Naive B cell (primary cell): ENCODE results near the gene ANKFY1. TPM values are rescaled to one million over a fixed set of nuclear protein-coding genes. Genes with fewer than 3 reads are reported as not detected.
"Not testable (repeated sequence)": the region's sequence is repeated elsewhere in the genome, so short reads cannot be mapped to it uniquely, and the experiment has no call there.

ENCODE experiments used
- ATAC-seq, 2 donors: fragments of 150-1000 bp; cut with Tn5 transposase; 2 replicates each; pipeline ENCODE4 v1.10.0; 2021; ENCODE audit warnings: low read depth in 2 of 2, mild to moderate bottlenecking in 2 of 2, moderate library complexity in 2 of 2
- DNase-seq: peaks from one replicate; pipeline ENCODE4 v3.0.0; 2022
- H3K27ac Mint-ChIP-seq, 6 donors: one replicate each; pipeline ENCODE4 v1.8.0; 2020 to 2022; ENCODE audit warnings: mild to moderate bottlenecking in 6 of 6, mixed read lengths in 6 of 6, moderate library complexity in 5 of 6, inconsistent platforms in 2 of 6
- H3K27me3 Mint-ChIP-seq, 3 donors: one replicate each; pipeline ENCODE4 v1.8.0; 2021 to 2022; ENCODE audit warnings: mixed read lengths in 3 of 3, mild to moderate bottlenecking in 1 of 3
- H3K36me3 Mint-ChIP-seq, 2 donors: one replicate each; pipeline ENCODE4 v1.8.0; 2020 to 2022; ENCODE audit warnings: mixed read lengths in 2 of 2, inconsistent platforms in 1 of 2, mild to moderate bottlenecking in 1 of 2
- H3K4me1 Mint-ChIP-seq, 3 donors: one replicate each; pipeline ENCODE4 v1.8.0; 2020 to 2022; ENCODE audit warnings: mixed read lengths in 3 of 3, inconsistent platforms in 1 of 3, mild to moderate bottlenecking in 1 of 3, moderate library complexity in 1 of 3
- H3K4me3 Mint-ChIP-seq, 8 donors: one replicate each; pipeline ENCODE4 v1.8.0; 2020 to 2022; ENCODE audit warnings: mild to moderate bottlenecking in 8 of 8, mixed read lengths in 8 of 8, moderate library complexity in 8 of 8, inconsistent platforms in 2 of 8
- H3K9me3 Mint-ChIP-seq, 7 donors: one replicate each; pipeline ENCODE4 v1.8.0; 2020 to 2022; ENCODE audit warnings: mixed read lengths in 7 of 7, mild to moderate bottlenecking in 5 of 7, inconsistent platforms in 2 of 7, moderate library complexity in 1 of 7
- polyA plus RNA-seq, 6 donors: library from polyadenylated mRNA; unstranded; fragments of 300-500 nt; fragmentation: Illumina TruSeq; gene quantifications; one replicate each; pipeline ENCODE4 v1.2.3, GENCODE V29; 2021; ENCODE audit warnings: low read depth in 6 of 6

ANKFY1 gene
- polyA plus RNA-seq, 6 donors from 2014 or later: 6.3 to 13.3 (median 8.3) TPM

- Mint-ChIP-seq H3K4me3 (no peak overlapping the region), H3K36me3 (peaks cover 0 to 7% of the 10 kb centered on the region in 2 donors), H3K4me1 (peaks cover 6 to 10% (median 8%) of the 10 kb centered on the region in 3 donors), H3K27me3 (no peaks in the 10 kb centered on the region), H3K27ac (peak overlapping the region in 1 of 6 donors; percentile 1), H3K9me3 (no peaks in the 10 kb centered on the region)
- no peak for DNase-seq
- no peak for ATAC-seq
Observed at GRCh38 chr17:4148611-4149308, 115.0 kb downstream of the ANKFY1 start.

- Mint-ChIP-seq H3K9me3 (no peaks in the 10 kb centered on the region), H3K4me1 (peaks cover 10 to 11% (median 10%) of the 10 kb centered on the region in 3 donors), H3K27ac (peak overlapping the region in 1 of 6 donors; percentile 76), H3K27me3 (no peaks in the 10 kb centered on the region), H3K36me3 (peaks cover 0 to 7% of the 10 kb centered on the region in 2 donors), H3K4me3 (no peak overlapping the region)
- ATAC-seq: no peak
- DNase-seq: no peak
Observed at GRCh38 chr17:4147751-4148310, 115.9 kb downstream of the ANKFY1 start.

- Mint-ChIP-seq H3K27ac (peak overlapping the region in 1 of 6 donors; percentile 32), H3K36me3 (peaks cover 0 to 7% of the 10 kb centered on the region in 2 donors), H3K9me3 (no peaks in the 10 kb centered on the region), H3K27me3 (no peaks in the 10 kb centered on the region), H3K4me3 (peak overlapping the region in 3 of 8 donors; percentile 24 to 78 (median 30)), H3K4me1 (peaks cover 16 to 17% (median 16%) of the 10 kb centered on the region in 3 donors)
- no peak for ATAC-seq
- no peak for DNase-seq
Observed at GRCh38 chr17:4146641-4147040, 117.1 kb downstream of the ANKFY1 start.

GRCh38 chr17:4144422-4144747 lies 119.4 kb downstream of the ANKFY1 start:
- ATAC-seq (no peak), DNase-seq (no peak)
- Mint-ChIP-seq H3K9me3 (no peaks in the 10 kb centered on the region), H3K36me3 (no peaks in the 10 kb centered on the region), H3K4me1 (peaks cover 36 to 38% (median 37%) of the 10 kb centered on the region in 3 donors), H3K27me3 (no peaks in the 10 kb centered on the region), H3K4me3 (peak overlapping the region; percentile 99 to 100 (median 99)), H3K27ac (peak overlapping the region; percentile 100)

GRCh38 chr17:4143563-4144421 lies 120.0 kb downstream of the ANKFY1 start:
- DNase-seq (peak; percentile 89), ATAC-seq (peak; percentile 75 to 76)
- H3K4me3 Mint-ChIP-seq: peak overlapping the region; percentile 99 to 100 (median 99)
- no peaks in the 10 kb centered on the region for H3K27me3 Mint-ChIP-seq
- H3K36me3 Mint-ChIP-seq: no peaks in the 10 kb centered on the region
- peak overlapping the region; percentile 100 for H3K27ac Mint-ChIP-seq
- H3K4me1 Mint-ChIP-seq: peaks cover 36 to 40% (median 37%) of the 10 kb centered on the region in 3 donors
- no peaks in the 10 kb centered on the region for H3K9me3 Mint-ChIP-seq

GRCh38 chr17:4142107-4142900 lies 121.5 kb downstream of the ANKFY1 start:
- Mint-ChIP-seq H3K36me3 (no peaks in the 10 kb centered on the region), H3K4me3 (peak overlapping the region; percentile 99 to 100 (median 99)), H3K9me3 (no peaks in the 10 kb centered on the region), H3K27ac (peak overlapping the region; percentile 77 to 100 (median 100)), H3K4me1 (peaks cover 41 to 47% (median 46%) of the 10 kb centered on the region in 3 donors), H3K27me3 (no peaks in the 10 kb centered on the region)
- DNase-seq (no peak), ATAC-seq (peak; percentile 0 to 1)

GRCh38 chr17:4140125-4140524 lies 123.7 kb downstream of the ANKFY1 start:
- Mint-ChIP-seq H3K27ac (peak overlapping the region in 1 of 6 donors; percentile 18), H3K9me3 (no peaks in the 10 kb centered on the region), H3K36me3 (no peaks in the 10 kb centered on the region), H3K27me3 (no peaks in the 10 kb centered on the region), H3K4me1 (peaks cover 51 to 60% (median 60%) of the 10 kb centered on the region in 3 donors), H3K4me3 (peak overlapping the region in 4 of 8 donors; percentile 24 to 99 (median 28))
- ATAC-seq (no peak), DNase-seq (no peak)

GRCh38 chr17:4138906-4139526 lies 124.8 kb downstream of the ANKFY1 start:
- DNase-seq, H3K9me3 Mint-ChIP-seq, H3K27me3 Mint-ChIP-seq, ATAC-seq, H3K27ac Mint-ChIP-seq, H3K36me3 Mint-ChIP-seq: not testable (repeated sequence)
- Mint-ChIP-seq H3K4me1 (peaks cover 54 to 62% (median 59%) of the 10 kb centered on the region in 3 donors), H3K4me3 (peak overlapping the region in 1 of 8 donors; percentile 75)

GRCh38 chr17:4136373-4136772 lies 127.4 kb downstream of the ANKFY1 start:
- peak overlapping the region in 2 of 6 donors; percentile 6 to 92 for H3K27ac Mint-ChIP-seq
- no peak overlapping the region for H3K4me3 Mint-ChIP-seq
- DNase-seq (no peak), ATAC-seq (no peak)
- no peaks in the 10 kb centered on the region for H3K9me3 Mint-ChIP-seq
- peaks cover 48 to 56% (median 55%) of the 10 kb centered on the region in 3 donors for H3K4me1 Mint-ChIP-seq
- H3K27me3 Mint-ChIP-seq: no peaks in the 10 kb centered on the region
- H3K36me3 Mint-ChIP-seq: no peaks in the 10 kb centered on the region

- H3K27ac Mint-ChIP-seq: peak overlapping the region in 2 of 6 donors; percentile 38 to 79
- no peaks in the 10 kb centered on the region for H3K9me3 Mint-ChIP-seq
- H3K27me3 Mint-ChIP-seq: no peaks in the 10 kb centered on the region
- no peak for DNase-seq
- H3K4me3 Mint-ChIP-seq: no peak overlapping the region
- ATAC-seq: no peak
- peaks cover 46 to 54% (median 53%) of the 10 kb centered on the region in 3 donors for H3K4me1 Mint-ChIP-seq
- no peaks in the 10 kb centered on the region for H3K36me3 Mint-ChIP-seq
Observed at GRCh38 chr17:4135489-4135888, 128.3 kb downstream of the ANKFY1 start.

GRCh38 chr17:4134721-4135120 lies 129.1 kb downstream of the ANKFY1 start:
- Mint-ChIP-seq H3K27me3 (no peaks in the 10 kb centered on the region), H3K4me3 (no peak overlapping the region), H3K36me3 (no peaks in the 10 kb centered on the region), H3K27ac (peak overlapping the region in 2 of 6 donors; percentile 24 to 76), H3K4me1 (peaks cover 44 to 51% (median 47%) of the 10 kb centered on the region in 3 donors), H3K9me3 (no peaks in the 10 kb centered on the region)
- DNase-seq: no peak
- no peak for ATAC-seq

GRCh38 chr17:4130715-4131114 lies 133.1 kb downstream of the ANKFY1 start:
- peak overlapping the region in 1 of 6 donors; percentile 70 for H3K27ac Mint-ChIP-seq
- H3K27me3 Mint-ChIP-seq: no peaks in the 10 kb centered on the region
- no peak overlapping the region for H3K4me3 Mint-ChIP-seq
- H3K4me1 Mint-ChIP-seq: peaks cover 40 to 50% (median 46%) of the 10 kb centered on the region in 3 donors
- no peaks in the 10 kb centered on the region for H3K36me3 Mint-ChIP-seq
- ATAC-seq (no peak), DNase-seq (no peak)
- H3K9me3 Mint-ChIP-seq: no peaks in the 10 kb centered on the region
